ENCODE results near the gene TSNAX.

TSNAX gene

GRCh38 chr1:231604276-231604621, 75.8 kb downstream of the TSNAX start:
- no peak for DNase-seq

DNA sequence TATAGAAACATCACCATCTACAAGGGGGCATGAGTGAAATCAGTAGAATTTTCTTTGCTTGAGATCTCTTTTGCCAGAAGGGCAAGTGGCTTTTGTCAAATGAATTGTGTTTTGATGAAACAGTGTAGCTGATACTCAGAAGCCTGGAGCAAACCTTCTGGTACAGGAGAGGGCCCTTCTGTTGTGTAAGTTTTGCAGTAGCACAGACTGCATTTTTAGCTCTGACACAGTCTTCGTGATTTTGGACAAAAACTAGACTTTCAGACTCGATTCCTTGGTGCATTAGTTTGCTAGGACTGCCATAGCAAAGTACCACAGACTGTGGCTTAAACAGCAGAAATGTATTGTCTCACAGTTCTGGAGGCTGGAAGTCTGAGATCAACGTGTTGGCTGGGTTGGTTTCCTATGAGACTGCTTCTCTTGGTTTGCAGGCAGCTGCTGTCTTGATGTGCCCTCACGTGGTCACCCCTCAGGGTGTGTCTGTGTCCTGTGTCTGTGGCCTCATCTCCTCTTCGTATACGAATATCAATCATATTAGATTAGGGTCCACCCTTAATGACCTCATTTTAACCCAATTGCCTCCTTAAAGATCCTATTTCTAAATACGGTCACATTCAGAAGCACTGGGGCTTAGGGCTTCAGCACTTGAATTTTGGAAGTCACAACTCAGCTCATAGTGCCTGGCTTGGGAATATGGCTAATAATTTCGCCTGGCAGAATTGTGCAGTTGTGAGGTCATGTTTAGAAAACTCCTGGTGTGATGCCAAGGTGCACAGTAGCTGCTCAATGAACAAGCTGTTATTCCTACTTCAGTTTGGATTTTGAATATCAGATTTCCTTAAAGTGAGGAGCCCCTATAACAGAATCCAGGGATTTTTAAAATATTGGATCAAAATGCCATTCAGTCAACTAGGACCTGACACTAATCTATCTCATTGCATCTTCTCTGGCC, 77.0 kb downstream of the TSNAX start:
- DNase-seq, result no peak

GRCh38 chr1:231606712-231607111, 78.2 kb downstream of the TSNAX start:
- DNase-seq, result no peak

- DNase-seq, result no peak
Observed at GRCh38 chr1:231610388-231610787, 81.9 kb downstream of the TSNAX start.

- no peak for DNase-seq
Observed at GRCh38 chr1:231611111-231611510, 82.6 kb downstream of the TSNAX start.

GRCh38 chr1:231611851-231612250, 83.4 kb downstream of the TSNAX start:
- DNase-seq, result no peak

DNA sequence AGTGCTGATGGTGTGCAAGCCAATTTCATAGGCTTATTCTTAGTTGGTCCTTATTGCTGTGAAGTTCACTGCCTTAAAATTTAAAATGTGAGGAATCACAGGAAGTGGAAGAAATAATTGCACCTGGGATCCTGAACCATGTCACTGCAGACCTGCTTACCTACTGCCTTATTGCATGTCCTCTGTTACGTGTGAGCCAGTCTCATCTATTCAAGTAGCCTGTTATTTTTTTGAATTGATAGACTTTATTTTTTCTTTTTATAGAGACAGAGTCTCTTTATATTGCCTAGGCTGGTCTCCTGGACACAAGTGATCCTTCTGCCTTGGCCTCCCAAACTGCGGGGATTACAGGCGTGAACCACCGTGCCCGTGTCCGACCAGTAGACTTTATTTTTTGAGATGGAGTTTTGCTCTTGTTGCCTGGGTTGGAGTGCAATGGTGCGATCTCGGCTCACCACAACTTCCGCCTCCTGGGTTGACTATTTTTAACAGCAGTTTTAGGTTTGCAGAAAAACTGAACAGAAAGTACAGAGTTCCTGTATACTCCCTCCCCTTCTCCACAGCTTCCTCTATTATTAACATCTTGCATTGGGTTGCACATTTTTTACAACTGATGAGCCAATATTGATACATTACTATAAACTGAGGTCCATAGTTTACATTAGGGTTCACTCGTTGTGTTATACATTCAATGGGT, 84.1 kb downstream of the TSNAX start:
- DNase-seq, result no peak

- no peak for DNase-seq
Observed at GRCh38 chr1:231613419-231614349, 85.2 kb downstream of the TSNAX start.

Data from NCI-H187 treated with DMSO at 0.1 percent for 48 hours (cell line).